DOHH2 (cell line): Measurements from ENCODE around the gene INSC.
A peak's percentile ranks its signal among the peaks of the same experiment; 100 is the strongest.

Experiments
- EZH2phosphoT487 ChIP-seq: fragments of 200-600 bp; sonication (generic); IDR thresholded peaks from 2 replicates; pipeline ENCODE4 v1.6.1; 2017; ENCODE audit warnings: borderline replicate concordance, mild to moderate bottlenecking, antibody characterized with exemption, low read length, moderate library complexity, mixed read lengths
- TF ChIP-seq, protein P1 (sequence below): fragments of 200-600 bp; sonication (generic); IDR thresholded peaks from one replicate; pipeline ENCODE4 v1.5.1; 2014; ENCODE audit warnings: antibody characterized with exemption, mild to moderate bottlenecking, low read depth, low read length; ENCODE audit not compliant: poor library complexity, severe bottlenecking

- TF ChIP-seq, protein P1, sequence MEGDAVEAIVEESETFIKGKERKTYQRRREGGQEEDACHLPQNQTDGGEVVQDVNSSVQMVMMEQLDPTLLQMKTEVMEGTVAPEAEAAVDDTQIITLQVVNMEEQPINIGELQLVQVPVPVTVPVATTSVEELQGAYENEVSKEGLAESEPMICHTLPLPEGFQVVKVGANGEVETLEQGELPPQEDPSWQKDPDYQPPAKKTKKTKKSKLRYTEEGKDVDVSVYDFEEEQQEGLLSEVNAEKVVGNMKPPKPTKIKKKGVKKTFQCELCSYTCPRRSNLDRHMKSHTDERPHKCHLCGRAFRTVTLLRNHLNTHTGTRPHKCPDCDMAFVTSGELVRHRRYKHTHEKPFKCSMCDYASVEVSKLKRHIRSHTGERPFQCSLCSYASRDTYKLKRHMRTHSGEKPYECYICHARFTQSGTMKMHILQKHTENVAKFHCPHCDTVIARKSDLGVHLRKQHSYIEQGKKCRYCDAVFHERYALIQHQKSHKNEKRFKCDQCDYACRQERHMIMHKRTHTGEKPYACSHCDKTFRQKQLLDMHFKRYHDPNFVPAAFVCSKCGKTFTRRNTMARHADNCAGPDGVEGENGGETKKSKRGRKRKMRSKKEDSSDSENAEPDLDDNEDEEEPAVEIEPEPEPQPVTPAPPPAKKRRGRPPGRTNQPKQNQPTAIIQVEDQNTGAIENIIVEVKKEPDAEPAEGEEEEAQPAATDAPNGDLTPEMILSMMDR = peak; percentile 83
- TF ChIP-seq EZH2phosphoT487 = no peak
Observed at GRCh38 chr11:15208378-15209222, 93.9 kb downstream of the INSC start.
